ENCODE data around the gene RAD50.
"Not testable (repeated sequence)": the region's sequence is repeated elsewhere in the genome, so short reads cannot be mapped to it uniquely, and the experiment has no call there.

Gene RAD50

DNA sequence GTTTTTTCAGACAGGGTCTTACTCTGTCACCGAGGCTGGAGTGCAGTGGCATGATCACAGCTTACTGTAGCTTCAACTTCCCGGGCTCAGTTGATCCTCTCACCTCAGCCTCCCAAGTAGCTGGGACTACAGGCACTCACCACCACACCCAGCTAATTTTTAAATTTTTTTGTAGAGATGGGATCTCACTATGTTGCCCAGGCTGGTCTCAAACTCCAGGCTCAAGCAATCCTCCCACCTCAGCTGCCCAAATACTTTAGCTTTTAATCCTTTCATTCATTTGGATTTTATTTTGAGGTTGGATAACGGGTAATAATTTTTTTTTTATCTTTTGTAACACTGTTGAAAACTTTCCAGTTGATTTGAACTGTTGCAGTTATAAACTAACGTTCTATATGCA, 76.8 kb downstream of the RAD50 start:
- not testable (repeated sequence) for DNase-seq (ENCODE audit: low spot score)

DNA sequence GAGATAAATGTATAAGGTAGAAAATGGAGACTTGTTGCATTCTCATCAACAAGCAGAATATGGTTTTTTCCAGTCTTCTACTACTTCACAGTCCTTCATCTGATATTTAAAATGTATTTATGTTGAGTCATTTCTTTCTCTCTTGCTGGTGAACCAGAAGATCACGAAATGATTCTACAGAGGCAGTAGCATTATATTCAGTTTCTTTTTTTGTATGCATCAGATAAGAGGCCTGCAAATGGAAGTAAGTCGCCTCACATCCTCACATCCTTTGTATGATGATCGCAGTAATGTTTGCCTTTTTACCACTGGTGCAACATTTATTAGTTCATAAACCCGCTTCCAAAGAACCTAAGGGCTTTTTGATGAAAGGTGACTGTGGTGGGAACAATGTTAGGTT, 79.1 kb downstream of the RAD50 start:
- no peak for DNase-seq (ENCODE audit: low spot score)

DNA sequence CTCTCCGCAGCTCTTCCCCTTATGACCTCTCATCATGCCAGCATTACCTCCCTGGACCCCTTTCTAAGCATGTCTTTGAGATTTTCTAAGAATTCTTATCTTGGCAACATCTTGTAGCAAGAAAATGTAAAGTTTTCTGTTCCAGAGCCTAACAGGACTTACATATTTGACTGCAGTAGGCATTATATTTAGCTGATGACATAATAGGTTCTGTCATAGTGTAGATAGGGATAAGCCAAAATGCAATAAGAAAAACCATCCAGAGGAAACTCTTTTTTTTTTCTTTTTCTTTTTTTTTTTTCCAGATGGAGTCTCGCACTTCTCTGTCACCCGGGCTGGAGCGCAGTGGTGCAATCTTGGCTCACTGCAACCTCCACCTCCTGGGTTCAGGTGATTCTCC, 80.5 kb downstream of the RAD50 start:
- DNase-seq (ENCODE audit: low spot score): no peak

DNA sequence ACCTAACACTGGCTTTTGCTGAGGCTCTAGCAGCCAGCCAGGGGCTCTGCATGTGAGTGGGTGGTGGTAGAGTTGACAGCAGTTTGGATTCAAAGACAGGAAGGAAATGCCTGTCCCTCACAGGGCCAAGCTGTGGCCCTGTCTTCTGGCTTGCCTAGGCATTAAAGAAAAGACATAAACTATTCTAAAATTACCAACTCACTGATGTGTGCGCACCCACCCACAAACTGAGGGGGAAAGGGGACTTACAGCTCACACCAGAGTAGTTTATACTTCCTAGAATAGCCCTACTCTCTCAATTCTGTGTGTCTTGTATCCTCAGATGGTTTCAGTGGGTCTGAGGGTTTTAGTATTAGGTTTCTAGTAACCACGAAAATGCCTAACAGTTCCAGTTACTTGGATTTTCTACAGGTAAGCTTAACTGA, 82.9 kb downstream of the RAD50 start:
- no peak for DNase-seq (ENCODE audit: low spot score)

DNA sequence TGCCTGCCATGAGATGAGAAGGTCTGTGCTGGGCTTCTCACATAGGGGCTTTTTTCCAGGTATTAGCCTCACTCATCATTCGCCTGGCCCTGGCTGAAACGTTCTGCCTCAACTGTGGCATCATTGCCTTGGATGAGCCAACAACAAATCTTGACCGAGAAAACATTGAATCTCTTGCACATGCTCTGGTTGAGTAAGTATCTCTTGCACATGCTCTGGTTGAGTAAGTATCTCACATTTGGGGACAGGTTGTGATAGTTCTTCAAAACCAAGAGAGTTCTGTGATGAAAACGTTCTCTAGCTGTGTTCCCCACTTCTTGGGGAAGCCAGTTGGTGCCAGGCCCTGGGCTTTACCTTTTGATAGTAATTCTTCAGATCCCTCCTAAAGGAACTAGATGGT, 83.8 kb downstream of the RAD50 start:
- no peak for DNase-seq (ENCODE audit: low spot score)

DNA sequence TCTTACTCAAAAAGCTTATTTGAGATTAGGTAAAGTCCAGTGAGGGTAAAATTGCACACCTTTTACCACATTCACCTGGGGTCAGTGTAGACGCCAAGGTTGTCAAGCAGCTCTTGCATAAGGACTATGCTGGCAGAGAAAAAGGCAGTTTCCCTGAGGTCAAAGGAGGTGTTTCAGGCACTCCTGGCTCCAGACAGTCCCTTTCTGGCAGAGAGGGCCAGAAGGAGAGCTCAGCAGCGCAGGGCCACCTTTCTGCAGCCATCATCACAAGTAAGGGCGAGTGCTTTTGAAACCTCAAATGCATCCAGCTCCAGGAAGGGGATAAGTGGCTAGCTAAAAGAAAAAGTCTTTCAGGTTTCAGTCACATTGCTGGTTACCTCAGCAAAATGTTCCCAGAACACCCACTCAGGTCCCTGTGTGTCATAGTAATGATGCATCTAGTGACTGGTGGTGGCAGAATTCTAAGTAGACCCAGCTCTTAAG, 84.5 kb downstream of the RAD50 start:
- no peak for DNase-seq (ENCODE audit: low spot score)

DNA sequence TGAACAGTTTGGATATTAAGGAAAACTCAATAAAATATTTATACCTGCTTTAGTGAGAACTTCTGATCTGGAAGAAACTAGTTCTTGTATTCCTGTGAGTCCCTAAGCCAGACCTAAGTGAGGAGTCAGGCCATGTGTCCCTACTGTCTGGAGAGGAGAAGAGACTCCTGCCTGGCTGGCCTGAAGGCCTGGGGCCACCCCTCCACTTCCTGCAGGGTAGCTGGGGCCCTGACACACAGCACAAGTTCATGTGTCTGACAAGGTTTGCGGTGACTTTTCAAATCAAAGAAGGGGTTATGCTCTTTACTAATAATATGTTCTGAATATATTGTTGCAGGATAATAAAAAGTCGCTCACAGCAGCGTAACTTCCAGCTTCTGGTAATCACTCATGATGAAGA, 85.1 kb downstream of the RAD50 start:
- DNase-seq (ENCODE audit: low spot score): no peak

DNA sequence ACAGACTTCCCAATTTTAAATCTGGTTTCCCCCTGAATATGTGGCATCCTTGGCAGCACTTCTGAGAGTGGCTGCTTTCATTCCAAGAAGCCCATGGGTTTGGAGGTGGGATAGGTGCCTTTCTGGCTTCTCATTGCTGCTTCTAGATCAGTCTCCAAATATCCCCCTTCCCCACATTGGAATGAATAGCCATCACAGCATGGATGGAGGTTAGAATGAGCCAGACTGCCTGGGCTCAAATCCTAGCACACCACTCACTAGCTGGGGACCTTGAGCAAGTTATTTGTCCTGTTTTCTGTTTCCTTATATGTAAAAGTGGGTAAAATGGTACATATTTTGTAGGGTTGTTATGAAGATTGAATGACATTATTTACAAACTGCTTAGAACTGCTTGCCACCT, 87.4 kb downstream of the RAD50 start:
- DNase-seq (ENCODE audit: low spot score): no peak

DNA sequence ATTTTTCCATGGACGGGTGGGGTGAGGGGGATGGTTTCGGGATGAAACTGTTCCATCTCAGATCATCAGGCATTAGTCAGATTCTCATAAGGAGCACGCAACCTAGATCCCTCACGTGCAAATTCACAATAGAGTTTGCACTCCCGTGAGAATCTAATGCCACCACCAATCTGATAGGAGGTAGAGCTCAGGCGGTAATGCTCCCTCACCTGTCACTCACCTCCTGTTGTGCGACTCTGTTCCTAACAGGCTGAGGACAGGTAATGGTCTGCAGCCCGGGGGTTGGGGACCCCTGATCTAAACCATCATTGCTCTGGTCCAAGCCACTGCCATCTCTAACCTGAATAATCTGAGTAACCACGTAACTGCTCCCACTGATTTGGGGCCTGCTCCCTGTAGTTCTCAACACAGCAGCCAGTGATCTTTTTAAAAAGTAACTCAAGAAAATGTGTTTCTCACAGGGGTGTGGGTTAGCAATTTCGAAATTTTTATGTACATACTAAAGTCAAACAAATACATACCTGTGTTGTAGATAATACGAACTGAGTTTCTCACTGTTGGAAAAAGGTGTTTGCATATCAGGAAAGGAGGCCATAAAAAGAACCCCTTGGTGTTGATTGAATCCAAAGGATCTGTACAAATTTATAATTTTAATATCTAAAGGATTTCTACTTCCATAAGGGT, 89.9 kb downstream of the RAD50 start:
- no peak for DNase-seq (ENCODE audit: low spot score)

DNA sequence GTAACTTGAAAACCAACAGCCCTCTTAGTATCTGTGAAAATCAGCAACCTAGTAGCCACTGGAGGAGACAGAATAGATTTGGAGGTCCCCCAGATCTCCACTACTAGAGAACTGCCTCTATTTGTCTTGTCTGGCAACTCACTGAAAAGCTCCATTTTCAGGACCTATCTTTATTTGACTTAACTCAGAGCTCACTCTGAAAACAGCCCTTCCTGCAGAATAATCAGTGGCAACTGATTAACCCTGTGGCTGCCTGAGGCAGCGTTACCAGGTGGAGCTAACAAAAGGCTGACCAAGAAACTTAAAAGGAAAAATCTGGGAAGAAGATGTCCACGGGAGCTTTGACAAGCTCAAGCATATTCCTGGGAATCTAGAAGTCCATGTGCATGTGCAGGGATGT, 90.7 kb downstream of the RAD50 start:
- no peak for DNase-seq (ENCODE audit: low spot score)

DNA sequence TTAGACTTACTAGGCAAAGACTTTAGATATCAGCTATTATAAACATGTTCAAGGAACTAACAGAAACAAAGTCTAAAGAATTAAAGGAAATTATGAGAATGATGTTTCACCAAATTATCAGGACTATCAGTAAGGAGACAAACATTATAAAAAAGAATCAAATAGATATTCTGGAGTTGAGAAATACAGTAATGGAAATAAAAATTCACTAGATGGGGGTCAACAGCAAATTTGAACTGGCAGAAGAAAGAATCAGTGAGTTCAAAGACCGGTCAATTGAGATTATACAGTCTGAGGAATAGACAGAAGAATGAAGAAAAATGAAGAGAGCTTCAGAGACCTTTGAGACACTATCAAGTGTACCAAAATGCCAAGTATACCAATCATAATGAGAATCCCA, 91.6 kb downstream of the RAD50 start:
- no peak for DNase-seq (ENCODE audit: low spot score)

DNA sequence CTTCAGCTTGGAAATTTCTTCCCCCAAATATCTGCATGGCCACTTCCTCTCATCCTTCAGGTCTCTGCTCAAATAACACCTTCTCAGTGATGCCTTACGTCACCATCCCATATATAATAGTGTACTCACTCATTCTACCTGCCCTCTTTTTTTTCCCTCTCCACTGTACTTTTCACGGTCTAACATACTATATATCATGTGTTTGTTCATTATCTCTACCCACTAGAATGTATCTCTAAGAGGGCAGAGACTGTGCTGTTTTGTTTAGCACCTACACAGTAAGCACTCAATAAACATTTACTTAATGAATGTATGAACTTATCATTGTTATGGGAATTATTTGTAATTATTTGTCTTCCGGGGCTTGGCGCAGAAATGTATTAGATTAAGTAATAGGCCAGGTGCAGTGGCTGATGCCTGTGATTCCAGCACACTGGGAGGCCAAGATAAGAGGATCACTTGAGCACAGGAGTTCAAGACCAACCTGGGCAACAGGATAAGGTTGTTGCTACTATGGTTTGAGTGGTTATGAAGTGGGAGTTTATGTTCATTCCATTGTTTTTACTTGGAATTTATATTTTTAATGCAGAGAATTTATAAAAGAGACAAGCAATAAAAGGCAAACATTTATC, 95.2 kb downstream of the RAD50 start:
- DNase-seq (ENCODE audit: low spot score): no peak

DNA sequence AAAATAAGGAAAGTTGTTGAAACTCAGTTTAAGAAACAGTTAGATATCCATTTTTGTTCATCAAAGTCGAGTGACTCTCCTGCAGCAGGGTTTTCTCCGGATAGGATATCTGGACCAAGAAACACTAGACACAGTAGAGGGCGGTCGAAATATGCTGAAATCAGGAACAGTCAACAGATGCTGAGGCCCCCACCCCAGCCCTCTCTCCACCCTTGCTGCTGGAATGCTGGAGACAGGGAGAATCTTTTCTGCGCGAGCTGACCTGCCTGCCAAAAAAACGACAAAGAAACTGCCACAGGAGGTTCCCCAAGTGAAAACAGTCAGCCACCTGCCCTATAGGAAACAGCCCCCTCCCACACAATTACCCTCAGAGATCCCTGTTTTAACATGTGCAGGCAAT, 96.9 kb downstream of the RAD50 start:
- DNase-seq (ENCODE audit: low spot score): no peak

DNA sequence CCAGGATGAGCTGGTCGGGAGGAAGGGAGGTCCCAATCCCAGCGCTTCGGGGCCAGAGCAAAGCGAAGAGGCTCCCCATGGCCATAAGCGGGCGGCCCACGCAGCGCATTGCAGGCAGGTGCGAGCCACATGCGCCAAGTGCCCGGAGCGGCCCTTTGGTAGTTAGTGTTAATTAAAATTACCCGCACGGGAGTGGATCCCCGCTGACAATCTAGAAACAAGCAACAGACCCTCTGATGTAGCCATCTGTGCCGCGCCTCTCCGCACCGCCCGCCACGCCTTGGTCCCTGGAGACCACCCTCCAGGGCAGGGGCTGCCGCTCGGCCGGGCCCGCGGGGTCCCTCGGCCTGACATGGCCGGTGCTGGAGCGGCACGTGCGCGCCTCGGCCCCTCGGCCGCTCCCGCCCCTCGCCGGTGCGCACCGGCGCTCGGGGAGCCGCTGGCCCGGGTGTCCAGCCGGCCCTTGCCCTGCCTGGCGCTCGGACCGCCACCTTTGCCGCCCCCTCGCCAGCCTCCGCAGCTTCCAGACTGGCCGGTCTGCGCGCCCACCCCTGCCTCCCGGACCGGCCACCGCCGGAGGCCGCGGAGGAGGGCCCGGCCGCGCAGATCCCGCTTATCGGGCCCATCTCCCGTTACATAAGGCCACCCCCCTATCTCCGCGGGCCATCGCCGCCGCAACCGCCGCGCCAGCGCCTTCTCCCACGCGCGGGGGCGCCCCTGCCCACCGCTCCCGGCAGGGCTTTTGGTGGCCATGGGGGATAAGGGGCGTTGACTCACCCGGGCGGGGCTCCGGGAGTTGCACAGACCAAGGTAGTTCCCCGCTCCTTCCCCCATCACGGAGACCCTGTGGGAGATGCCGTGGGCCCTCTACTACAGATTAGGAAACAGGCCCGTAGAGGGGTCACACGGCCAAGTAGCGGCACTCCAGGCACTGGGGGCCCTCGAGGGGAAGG, 99.3 kb downstream of the RAD50 start:
- peak; percentile 24 for DNase-seq (ENCODE audit: low spot score)

DNA sequence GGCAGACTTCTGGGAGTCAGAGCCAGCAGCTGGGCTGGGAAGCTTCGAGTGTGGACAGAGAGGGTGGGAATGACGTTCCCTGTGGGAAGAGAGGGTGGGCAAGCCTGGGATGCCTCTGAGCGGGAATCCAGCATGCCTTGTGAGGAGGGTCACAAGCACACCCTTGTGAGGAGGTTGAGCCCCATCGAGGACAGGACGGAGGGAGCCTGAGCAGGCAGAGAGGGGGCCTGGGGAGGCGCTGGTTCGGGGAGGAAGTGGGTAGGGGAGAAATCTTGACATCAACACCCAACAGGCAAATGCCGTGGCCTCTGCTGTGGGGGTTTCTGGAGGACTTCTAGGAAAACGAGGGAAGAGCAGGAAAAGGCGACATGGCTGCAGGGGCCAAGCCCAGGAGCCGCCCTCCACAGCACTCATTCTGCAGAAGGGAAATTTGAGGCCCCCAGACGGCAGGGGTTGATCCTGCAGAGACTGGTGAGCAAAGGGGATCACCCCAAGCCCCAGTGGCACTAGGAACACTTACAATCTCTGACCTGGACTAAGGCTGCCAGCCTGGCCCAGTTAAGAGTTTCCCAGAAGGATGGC, 100.1 kb downstream of the RAD50 start:
- DNase-seq (ENCODE audit: low spot score): no peak

DNA sequence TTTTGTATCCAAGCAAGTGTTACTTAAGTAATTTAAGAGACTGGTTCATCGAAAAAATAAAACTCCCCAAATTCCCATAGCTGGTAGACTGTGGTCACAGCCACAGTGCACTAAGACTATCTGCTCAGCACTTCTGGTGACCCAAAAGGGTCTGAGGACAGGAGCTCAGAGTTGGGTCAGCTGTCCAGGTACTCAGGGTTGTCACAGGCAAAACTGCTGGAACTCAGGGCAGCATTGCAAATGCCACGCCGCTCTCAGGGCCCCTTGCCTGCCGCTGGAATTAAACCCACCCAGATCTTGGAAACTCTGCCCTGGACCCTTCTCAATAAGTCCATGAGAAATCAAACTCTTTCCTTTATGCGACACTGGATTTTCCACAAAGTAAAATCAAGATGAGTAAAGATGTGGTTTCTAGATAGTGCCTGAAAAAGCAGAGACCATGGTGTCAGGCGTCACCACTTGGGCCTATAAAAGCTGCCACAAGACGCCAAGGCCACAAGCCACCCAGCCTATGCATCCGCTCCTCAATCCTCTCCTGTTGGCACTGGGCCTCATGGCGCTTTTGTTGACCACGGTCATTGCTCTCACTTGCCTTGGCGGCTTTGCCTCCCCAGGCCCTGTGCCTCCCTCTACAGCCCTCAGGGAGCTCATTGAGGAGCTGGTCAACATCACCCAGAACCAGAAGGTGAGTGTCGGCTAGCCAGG, 101.1 kb downstream of the RAD50 start, which contains the start of gene IL13:
IL13 (plus strand) TSS at position 498 of the 705 bp plus-strand sequence; CDS start at position 512, 14 bp downstream.
- no peak for DNase-seq (ENCODE audit: low spot score)

DNA sequence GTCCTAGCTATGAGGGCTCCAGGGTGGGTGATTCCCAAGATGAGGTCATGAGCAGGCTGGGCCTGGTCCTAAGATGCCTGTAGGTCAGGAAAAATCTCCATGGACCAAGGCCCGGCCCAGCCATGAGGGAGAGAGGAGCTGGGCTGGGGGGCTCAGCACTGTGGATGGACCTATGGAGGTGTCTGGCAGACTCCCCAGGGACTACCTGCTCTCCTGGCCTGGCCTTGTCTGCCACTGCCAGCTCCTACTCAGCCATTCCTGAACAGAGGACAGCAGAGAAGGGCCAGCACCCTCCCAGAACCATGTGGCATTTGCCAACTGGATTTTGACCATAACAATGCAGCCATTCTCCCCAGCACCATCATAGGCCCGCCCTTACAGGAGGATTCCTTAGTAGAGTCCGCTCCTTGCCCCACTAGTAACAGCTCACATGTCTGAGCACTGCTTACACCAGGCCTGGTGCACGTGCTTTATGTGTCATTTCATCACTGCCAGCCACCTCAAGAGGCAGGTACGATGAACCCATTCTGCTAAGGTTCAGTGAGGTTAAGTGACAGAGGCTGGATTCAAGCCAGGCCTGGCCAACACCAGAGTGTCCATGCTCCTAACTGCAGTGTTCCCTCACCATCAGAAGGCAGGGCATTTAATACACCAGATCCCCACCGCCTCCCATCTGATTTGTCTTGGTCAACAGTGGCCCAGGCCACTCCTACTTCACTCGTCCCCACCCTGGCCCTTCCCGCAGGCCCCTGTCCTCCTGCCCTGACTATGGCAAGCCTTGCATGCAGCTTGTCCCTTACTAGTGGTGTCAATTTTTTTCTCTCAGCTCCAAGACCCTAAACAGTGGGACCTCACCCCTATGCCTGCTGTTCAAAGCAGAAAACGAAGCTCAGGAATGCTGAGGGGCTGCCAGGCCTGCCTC, 101.9 kb downstream of the RAD50 start:
- DNase-seq (ENCODE audit: low spot score): peak; percentile 26

DNA sequence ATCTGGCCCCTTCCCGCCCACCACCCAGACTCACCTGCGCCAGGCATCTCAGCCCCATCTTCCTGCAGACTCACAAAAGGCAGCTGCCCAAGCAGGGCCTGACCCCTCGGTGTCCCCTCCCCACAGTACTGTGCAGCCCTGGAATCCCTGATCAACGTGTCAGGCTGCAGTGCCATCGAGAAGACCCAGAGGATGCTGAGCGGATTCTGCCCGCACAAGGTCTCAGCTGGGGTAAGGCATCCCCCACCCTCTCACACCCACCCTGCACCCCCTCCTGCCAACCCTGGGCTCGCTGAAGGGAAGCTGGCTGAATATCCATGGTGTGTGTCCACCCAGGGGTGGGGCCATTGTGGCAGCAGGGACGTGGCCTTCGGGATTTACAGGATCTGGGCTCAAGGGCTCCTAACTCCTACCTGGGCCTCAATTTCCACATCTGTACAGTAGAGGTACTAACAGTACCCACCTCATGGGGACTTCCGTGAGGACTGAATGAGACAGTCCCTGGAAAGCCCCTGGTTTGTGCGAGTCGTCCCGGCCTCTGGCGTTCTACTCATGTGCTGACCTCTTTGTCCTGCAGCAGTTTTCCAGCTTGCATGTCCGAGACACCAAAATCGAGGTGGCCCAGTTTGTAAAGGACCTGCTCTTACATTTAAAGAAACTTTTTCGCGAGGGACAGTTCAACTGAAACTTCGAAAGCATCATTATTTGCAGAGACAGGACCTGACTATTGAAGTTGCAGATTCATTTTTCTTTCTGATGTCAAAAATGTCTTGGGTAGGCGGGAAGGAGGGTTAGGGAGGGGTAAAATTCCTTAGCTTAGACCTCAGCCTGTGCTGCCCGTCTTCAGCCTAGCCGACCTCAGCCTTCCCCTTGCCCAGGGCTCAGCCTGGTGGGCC, 103.1 kb downstream of the RAD50 start:
- no peak for DNase-seq (ENCODE audit: low spot score)

DNA sequence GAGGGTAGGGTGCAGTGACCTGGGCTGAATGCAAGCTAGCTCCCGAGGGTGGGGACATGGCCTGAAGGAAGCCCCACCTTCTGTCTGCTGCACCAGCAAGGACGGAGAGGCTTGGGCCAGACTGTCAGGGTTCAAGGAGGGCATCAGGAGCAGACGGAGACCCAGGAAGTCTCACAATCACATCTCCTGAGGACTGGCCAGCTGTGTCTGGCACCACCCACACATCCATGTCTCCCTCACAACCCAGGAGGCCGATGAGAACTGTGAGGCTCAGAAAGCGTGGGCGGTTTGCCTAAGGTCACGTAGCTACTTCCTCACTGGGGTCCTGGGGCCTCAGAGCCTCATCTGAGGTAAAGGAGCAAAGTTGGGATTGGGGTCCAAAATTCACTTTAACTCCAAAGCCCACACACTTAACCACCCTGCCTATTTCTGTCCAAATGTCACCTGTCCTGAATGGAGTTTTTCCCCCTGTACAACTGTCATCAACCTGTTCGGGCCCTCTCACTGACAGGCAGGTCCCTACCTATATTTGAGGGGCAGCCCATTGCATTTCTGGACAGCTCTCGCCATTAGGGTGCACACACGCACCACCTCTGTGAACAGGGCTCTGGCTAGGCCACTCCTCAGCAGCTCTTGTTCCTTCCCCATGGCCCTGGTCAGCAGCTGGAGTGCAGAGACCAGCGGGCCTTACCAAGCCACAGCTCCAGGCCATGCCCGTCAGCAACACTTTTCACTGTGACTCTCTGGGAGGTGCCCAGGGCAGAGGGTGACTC, 104.6 kb downstream of the RAD50 start:
- no peak for DNase-seq (ENCODE audit: low spot score)

Data from globus pallidus (tissue), 1 donor.